ENCODE data around the gene TRIM44.

GRCh38 chr11:35672608-35673007, 10.0 kb downstream of the TRIM44 start:
- TF ChIP-seq CTCF (IDR thresholded peaks at IDR 0.05; ENCODE audit: low read length): no peak
- TF ChIP-seq EZH2 (IDR thresholded peaks at IDR 0.05; ENCODE audit: borderline replicate concordance, low read length): no peak

Data from OCI-LY1 (cell line).